Effector memory CD4-positive, alpha-beta T cell (primary cell): Measurements from ENCODE around the gene NAV2.

ENCODE experiments used
- DNase-seq, 3 donors: peaks; one replicate each; pipeline ENCODE4 v3.0.0-alpha.2; 2020
- H3K27ac ChIP-seq: 2 replicates; pipeline ENCODE4 v1.7.0; 2013; ENCODE audit warnings: mild to moderate bottlenecking, low read length, moderate library complexity; ENCODE audit not compliant: insufficient read depth, poor library complexity, severe bottlenecking
- H3K27me3 ChIP-seq: replicated peaks from 2 replicates; pipeline ENCODE4 v1.7.0; 2013; ENCODE audit warnings: mild to moderate bottlenecking, low read length; ENCODE audit not compliant: insufficient read depth, control insufficient read depth, poor library complexity, severe bottlenecking
- H3K36me3 ChIP-seq: 2 replicates; pipeline ENCODE4 v1.7.0; 2013; ENCODE audit warnings: mild to moderate bottlenecking, low read length, moderate library complexity; ENCODE audit not compliant: control insufficient read depth, insufficient read depth
- H3K4me1 ChIP-seq: 2 replicates; pipeline ENCODE4 v1.7.0; 2013; ENCODE audit warnings: low read length, mild to moderate bottlenecking; ENCODE audit not compliant: control insufficient read depth, insufficient read depth, poor library complexity, severe bottlenecking
- H3K4me3 ChIP-seq: 2 replicates; pipeline ENCODE4 v1.7.0; 2013; ENCODE audit warnings: low read length, low read depth, mild to moderate bottlenecking; ENCODE audit not compliant: insufficient read depth, poor library complexity, severe bottlenecking
- H3K9me3 ChIP-seq: 2 replicates; pipeline ENCODE4 v1.7.0; 2013; ENCODE audit warnings: mild to moderate bottlenecking, low read length, moderate library complexity; ENCODE audit not compliant: control insufficient read depth

The NAV2 gene

GRCh38 chr11:19742588-19743292 is 30.1 kb downstream of the NAV2 start:
- peak; percentile 37 to 57 (median 47) for DNase-seq
- no peaks in the 10 kb centered on the region for H3K27me3 ChIP-seq
- no peaks in the 10 kb centered on the region for H3K9me3 ChIP-seq
- H3K27ac ChIP-seq, result no peak overlapping the region
- no peak overlapping the region for H3K4me3 ChIP-seq
- H3K4me1 ChIP-seq, result no peaks in the 10 kb centered on the region
- no peaks in the 10 kb centered on the region for H3K36me3 ChIP-seq

GRCh38 chr11:19743622-19744021 is 31.0 kb downstream of the NAV2 start:
- Histone ChIP-seq H3K4me3 (no peak overlapping the region), H3K27ac (no peak overlapping the region), H3K4me1 (no peaks in the 10 kb centered on the region), H3K27me3 (no peaks in the 10 kb centered on the region), H3K36me3 (no peaks in the 10 kb centered on the region), H3K9me3 (no peaks in the 10 kb centered on the region)
- DNase-seq, result no peak

DNA sequence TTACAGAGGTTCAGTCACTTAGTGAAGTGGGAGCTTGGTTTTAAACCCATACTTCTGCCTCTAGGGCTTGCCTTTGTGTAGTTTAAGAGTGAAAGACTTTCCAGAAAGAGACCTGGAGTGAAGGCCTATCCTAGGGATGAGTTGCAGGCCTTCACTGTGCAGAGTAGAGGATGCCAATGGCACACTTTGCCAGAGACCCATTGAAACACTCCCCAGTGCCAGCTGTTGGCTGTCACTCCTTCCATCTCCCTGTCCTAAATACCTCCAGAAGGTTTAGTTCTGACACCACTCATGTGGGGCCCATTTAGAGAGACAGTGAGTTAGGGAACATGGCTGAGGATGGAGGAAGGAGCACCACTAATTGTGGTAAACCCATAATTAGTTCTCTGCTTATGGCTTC is 31.5 kb downstream of the NAV2 start:
- H3K36me3 ChIP-seq, result no peaks in the 10 kb centered on the region
- no peak for DNase-seq
- no peak overlapping the region for H3K4me3 ChIP-seq
- H3K27me3 ChIP-seq, result no peaks in the 10 kb centered on the region
- no peaks in the 10 kb centered on the region for H3K4me1 ChIP-seq
- no peak overlapping the region for H3K27ac ChIP-seq
- no peaks in the 10 kb centered on the region for H3K9me3 ChIP-seq

DNA sequence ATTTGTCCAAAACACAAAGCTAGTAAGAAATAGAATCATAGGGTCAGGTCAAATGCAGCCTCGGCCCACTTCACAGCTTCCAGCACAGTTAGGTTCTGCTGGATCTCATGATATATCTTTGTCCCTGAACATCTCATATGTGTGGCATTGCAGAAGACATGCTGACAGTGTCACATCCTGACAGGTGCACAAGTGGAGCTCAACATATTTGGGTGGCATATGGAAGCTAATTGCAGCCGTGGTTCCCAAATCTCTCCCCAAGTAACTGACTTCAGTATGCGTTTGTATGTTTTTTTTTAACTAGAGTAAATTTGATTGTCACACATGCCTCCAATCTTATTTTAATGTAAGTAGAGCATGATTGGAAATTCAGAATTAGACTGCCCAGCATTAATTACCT is 33.4 kb downstream of the NAV2 start:
- no peaks in the 10 kb centered on the region for H3K9me3 ChIP-seq
- no peak overlapping the region for H3K27ac ChIP-seq
- H3K4me1 ChIP-seq, result no peaks in the 10 kb centered on the region
- H3K4me3 ChIP-seq, result no peak overlapping the region
- H3K27me3 ChIP-seq, result no peaks in the 10 kb centered on the region
- no peak for DNase-seq
- no peaks in the 10 kb centered on the region for H3K36me3 ChIP-seq

DNA sequence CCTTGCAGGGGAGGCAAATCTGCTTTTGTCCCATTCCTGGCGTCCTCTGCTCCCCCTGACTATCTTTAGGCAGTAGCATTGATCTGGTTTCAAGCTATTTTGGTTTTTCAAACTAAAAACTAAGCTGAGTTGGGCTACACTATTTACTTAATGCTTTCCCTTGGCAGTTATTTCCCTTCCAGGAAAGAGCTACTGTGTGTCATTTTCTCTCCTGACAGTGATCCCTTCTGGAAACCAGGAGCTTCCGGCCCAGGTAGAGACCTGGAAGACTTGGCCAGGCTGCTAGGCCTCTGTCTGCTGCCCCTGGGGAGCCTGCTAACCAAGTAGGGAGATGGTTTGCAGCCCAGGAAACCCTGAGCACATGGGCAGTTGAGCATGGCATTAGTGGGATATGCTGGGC is 35.0 kb downstream of the NAV2 start:
- no peak overlapping the region for H3K4me3 ChIP-seq
- no peaks in the 10 kb centered on the region for H3K36me3 ChIP-seq
- H3K27ac ChIP-seq, result no peak overlapping the region
- no peak for DNase-seq
- no peaks in the 10 kb centered on the region for H3K4me1 ChIP-seq
- H3K27me3 ChIP-seq, result no peaks in the 10 kb centered on the region
- H3K9me3 ChIP-seq, result no peaks in the 10 kb centered on the region

DNA sequence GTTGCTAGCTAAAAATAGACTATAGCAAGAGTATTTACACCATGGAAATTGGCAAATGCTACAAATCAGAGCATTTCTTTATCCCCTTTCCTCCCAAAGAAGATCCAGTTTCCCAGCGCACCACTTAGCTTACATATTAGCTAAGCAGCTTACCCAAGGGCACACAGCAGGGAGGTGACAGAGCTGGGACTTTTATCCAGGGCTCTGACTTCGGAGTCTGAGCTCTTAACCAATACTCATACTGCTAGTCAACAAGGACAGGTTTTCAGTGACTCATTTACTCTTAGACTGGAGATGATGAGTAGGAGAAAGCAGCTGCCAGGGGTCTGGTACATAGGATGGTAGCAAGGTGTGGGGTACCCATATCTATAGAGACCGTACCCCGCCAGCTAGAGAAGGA is 38.4 kb downstream of the NAV2 start:
- no peaks in the 10 kb centered on the region for H3K27me3 ChIP-seq
- no peak for DNase-seq
- no peak overlapping the region for H3K4me3 ChIP-seq
- H3K27ac ChIP-seq, result no peak overlapping the region
- no peaks in the 10 kb centered on the region for H3K9me3 ChIP-seq
- no peaks in the 10 kb centered on the region for H3K36me3 ChIP-seq
- no peaks in the 10 kb centered on the region for H3K4me1 ChIP-seq

- no peaks in the 10 kb centered on the region for H3K27me3 ChIP-seq
- H3K9me3 ChIP-seq, result no peaks in the 10 kb centered on the region
- H3K4me3 ChIP-seq, result no peak overlapping the region
- DNase-seq, result no peak
- H3K27ac ChIP-seq, result no peak overlapping the region
- H3K4me1 ChIP-seq, result no peaks in the 10 kb centered on the region
- no peaks in the 10 kb centered on the region for H3K36me3 ChIP-seq
Observed at GRCh38 chr11:19753451-19754106, 40.9 kb downstream of the NAV2 start.

DNA sequence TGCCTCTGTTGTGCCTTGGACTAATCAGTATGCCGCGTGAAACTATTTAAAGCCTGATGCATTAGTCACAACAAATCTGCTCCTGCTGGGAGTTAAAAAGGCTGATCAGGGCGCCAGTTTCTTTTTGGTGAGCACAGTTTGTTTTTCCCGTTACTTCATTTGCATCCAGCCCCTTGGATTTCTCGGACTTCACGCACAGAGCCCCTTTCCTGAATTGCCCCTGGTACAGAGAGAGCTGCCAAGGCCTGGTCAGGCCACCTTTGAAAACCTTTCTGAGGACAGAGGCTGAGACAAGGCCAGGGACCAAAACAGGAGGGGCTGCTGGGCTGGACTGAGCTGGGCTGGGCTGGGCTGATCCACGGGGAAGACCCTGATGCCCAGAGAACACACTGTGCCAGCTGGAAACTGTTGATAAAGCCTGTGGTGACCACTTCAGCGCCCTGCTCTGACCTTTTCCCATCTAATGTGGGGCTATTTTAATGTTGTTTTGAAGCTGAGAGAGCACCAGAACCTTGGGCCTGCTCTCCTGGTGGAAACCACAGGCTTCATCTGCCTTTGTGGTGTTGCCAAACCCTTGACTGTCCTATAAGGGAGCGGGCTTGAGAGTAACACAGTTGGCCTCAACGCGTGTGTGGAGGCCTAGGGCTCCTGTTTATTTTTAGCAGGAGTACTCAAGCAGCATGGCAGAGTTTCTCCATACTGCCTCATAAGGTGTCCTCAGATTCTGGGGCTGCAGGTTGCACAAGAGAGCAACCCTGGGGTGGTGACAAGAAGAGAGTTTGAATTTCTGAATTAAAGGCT is 44.2 kb downstream of the NAV2 start:
- Histone ChIP-seq H3K36me3 (no peaks in the 10 kb centered on the region), H3K27ac (no peak overlapping the region)

DNA sequence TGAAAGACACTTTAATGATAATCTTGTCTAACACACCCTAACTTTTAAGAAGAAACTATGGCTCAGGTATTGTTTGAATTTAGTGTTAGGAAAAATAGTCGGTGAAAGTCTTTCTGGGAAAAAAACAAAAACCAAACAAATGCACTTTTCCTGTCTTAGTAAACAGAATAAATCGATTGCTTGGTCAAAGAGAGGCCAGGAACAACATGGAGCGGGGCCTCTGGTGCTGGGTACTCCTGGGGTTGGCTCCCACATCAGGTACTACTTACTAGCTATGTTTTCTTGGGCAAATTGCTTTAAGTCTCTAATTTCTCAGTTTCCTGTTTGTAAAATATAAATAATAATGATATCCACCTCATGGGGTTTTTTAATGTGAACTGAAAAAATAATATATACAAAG is 46.8 kb downstream of the NAV2 start:
- no peaks in the 10 kb centered on the region for H3K36me3 ChIP-seq
- no peak for DNase-seq
- no peak overlapping the region for H3K27ac ChIP-seq
- no peaks in the 10 kb centered on the region for H3K4me1 ChIP-seq
- no peaks in the 10 kb centered on the region for H3K27me3 ChIP-seq
- no peak overlapping the region for H3K4me3 ChIP-seq
- no peaks in the 10 kb centered on the region for H3K9me3 ChIP-seq

More for the DNA sequence above, 44.2 kb downstream of the NAV2 start:
- Histone ChIP-seq H3K27me3 (no peaks in the 10 kb centered on the region), H3K9me3 (no peaks in the 10 kb centered on the region), H3K4me1 (no peaks in the 10 kb centered on the region), H3K4me3 (no peak overlapping the region)
- DNase-seq, result no peak

GRCh38 chr11:19762266-19762665 is 49.6 kb downstream of the NAV2 start:
- Histone ChIP-seq H3K9me3 (no peaks in the 10 kb centered on the region), H3K4me3 (no peak overlapping the region), H3K4me1 (no peaks in the 10 kb centered on the region), H3K27ac (no peak overlapping the region), H3K36me3 (no peaks in the 10 kb centered on the region), H3K27me3 (no peaks in the 10 kb centered on the region)
- DNase-seq, result no peak
